ENCODE data around the gene ADH6.

DNA sequence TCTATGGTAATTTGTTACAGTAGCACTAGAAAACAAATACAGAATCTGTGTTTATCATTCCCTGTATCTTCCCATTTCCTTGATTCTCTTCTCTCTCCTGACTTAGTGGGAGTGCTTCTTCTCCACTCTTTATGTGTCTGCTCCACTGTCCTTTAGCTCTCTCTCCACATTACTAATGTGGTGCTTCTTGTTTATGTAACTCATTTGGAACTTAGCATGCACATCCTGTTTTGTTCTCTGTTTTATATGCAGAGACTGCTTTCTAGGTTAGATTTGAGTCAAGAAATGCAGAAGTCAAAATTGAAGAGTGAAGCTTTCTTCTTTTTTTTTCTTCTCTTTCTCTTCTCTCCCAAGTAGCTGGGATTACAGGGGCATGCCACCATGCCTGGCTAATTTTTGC lies 45.9 kb upstream of the ADH6 start:
- TF ChIP-seq TCF7 (IDR thresholded peaks at IDR 0.05; ENCODE audit: low read depth), result no peak
- TF ChIP-seq TAF1 (CRISPR knock-in tag; IDR thresholded peaks at IDR 0.05), result no peak
- no peak for TF ChIP-seq GTF2F1 (IDR thresholded peaks at IDR 0.05; ENCODE audit: low read length)
- no peak for TF ChIP-seq YEATS4 (CRISPR knock-in tag; IDR thresholded peaks at IDR 0.05; ENCODE audit: borderline replicate concordance)
- no peak for TF ChIP-seq MBNL3 (CRISPR knock-in tag; conservative IDR thresholded peaks at IDR 0.05)
- no peak for TF ChIP-seq PBX3 (CRISPR knock-in tag; IDR thresholded peaks at IDR 0.05; ENCODE audit: borderline replicate concordance)

Measured in HepG2 (cell line).